Iris pigment epithelial cell (primary cell): Measurements from ENCODE around the gene APP.
A peak's percentile ranks its signal among the peaks of the same experiment; 100 is the strongest.

ENCODE experiments used
- DNase-seq: peaks from one replicate; pipeline ENCODE4 v3.0.0-alpha.2; 2011; ENCODE audit warnings: low read depth

The APP gene

GRCh38 chr21:25863747-25864146, 306.8 kb downstream of the APP start:
- DNase-seq = no peak

- no peak for DNase-seq
Observed at GRCh38 chr21:25863031-25863430, 307.5 kb downstream of the APP start.

GRCh38 chr21:25862596-25862995, 308.0 kb downstream of the APP start:
- peak; percentile 57 for DNase-seq

- DNase-seq = no peak
Observed at GRCh38 chr21:25862112-25862511, 308.5 kb downstream of the APP start.

GRCh38 chr21:25859235-25859929, 311.2 kb downstream of the APP start:
- DNase-seq = no peak

- DNase-seq = no peak
Observed at GRCh38 chr21:25858325-25858724, 312.2 kb downstream of the APP start.

GRCh38 chr21:25857308-25858074, 313.1 kb downstream of the APP start:
- no peak for DNase-seq

- no peak for DNase-seq
Observed at GRCh38 chr21:25855576-25855975, 315.0 kb downstream of the APP start.

- DNase-seq = no peak
Observed at GRCh38 chr21:25850126-25850842, 320.3 kb downstream of the APP start.

- DNase-seq = no peak
Observed at GRCh38 chr21:25848309-25848708, 322.3 kb downstream of the APP start.

GRCh38 chr21:25845729-25846256, 324.8 kb downstream of the APP start:
- DNase-seq = no peak

GRCh38 chr21:25842925-25843324, 327.6 kb downstream of the APP start:
- DNase-seq = no peak

- DNase-seq = no peak
Observed at GRCh38 chr21:25838809-25839208, 331.8 kb downstream of the APP start.

- DNase-seq = peak; percentile 83
Observed at GRCh38 chr21:25837533-25838265, 332.9 kb downstream of the APP start.

GRCh38 chr21:25836396-25836795, 334.2 kb downstream of the APP start:
- no peak for DNase-seq

GRCh38 chr21:25834381-25834780, 336.2 kb downstream of the APP start:
- no peak for DNase-seq

- DNase-seq = no peak
Observed at GRCh38 chr21:25831300-25831960, 339.1 kb downstream of the APP start.
